GM12801 (cell line): Measurements from ENCODE around the gene BBOX1.

ENCODE experiments used
- CTCF ChIP-seq: IDR thresholded peaks from one replicate; pipeline ENCODE4 v1.5.1; 2011; ENCODE audit warnings: control low read depth; ENCODE audit not compliant: insufficient read length; ENCODE audit errors: extremely low read depth

BBOX1 gene

GRCh38 chr11:27122001-27122400 lies 81.4 kb downstream of the BBOX1 start:
- no peak for TF ChIP-seq CTCF

DNA sequence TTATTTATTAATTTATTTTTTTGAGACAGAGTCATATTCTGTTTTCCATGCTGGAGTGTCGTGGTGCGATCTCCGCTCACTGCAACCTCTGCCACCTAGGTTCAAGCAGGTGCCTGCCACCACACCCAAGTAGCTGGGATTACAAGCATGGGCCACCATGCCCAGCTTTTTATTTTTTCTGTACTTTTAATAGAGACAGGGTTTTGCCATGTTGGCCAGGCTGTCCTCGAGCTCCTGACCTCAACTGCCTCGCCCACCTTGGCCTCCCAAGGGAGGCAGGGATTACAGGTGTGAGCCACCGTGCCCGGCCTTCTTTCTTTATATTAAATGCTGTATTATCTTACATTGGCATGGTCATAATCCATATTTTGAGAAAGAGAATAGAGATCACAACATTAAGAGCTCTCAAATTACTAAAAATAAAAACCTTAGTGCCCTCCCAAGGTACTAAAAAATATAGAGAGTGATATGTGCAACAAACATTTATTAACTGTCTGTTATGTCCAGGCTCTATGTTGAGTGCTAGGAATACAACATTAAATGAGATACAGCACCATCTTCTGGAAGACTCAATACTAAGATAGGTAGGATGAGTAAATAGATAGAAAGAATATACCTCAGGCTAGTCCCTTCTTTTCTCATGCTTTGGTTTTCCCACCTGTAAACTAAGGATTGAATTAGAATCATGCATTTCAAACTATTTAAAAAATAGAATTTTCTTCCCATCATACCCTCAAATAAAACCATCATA lies 84.1 kb downstream of the BBOX1 start:
- TF ChIP-seq CTCF, result no peak

- TF ChIP-seq CTCF, result no peak
Measured at GRCh38 chr11:27129686-27130085, 89.1 kb downstream of the BBOX1 start.

GRCh38 chr11:27130806-27131205 lies 90.2 kb downstream of the BBOX1 start:
- TF ChIP-seq CTCF, result no peak

- TF ChIP-seq CTCF, result no peak
Measured at GRCh38 chr11:27138716-27139115, 98.1 kb downstream of the BBOX1 start.

DNA sequence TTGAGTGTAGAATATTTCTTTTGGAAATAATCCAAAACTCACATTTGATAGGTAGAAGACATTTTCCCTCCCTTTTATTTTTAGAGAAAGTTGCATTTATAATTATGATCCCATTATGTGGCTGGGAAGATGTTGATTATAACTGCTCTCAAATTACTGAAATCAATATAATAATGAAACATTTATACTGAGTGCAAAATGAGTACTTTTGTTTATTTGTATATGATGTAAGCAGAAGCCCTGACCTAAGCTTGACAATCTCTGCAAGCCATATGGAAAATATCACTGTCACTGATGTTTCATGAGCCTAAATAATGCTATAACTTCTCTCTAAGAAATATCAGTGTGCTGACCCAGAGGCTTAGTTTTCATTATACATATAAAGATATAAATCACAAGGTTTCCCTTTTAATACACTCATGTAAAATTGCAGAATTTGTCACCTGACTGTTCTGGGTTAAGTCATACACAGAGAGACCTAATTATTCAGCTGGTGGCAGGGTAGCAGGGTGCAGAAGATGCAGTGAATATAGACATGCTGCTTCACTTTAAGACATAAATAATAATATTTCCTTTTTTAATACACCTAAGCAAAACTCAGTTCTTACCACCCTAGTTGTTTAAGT lies 99.2 kb downstream of the BBOX1 start:
- no peak for TF ChIP-seq CTCF

- no peak for TF ChIP-seq CTCF
Measured at GRCh38 chr11:27141576-27141975, 101.0 kb downstream of the BBOX1 start.
